CD14-positive monocyte (primary cell): Measurements from ENCODE around the gene MYO16. TPM values are rescaled to one million over a fixed set of nuclear protein-coding genes. Genes with fewer than 3 reads are reported as not detected.

Experiments
- DNase-seq, 3 donors: peaks; one replicate each; pipeline ENCODE4 v3.0.0-alpha.2; 2011 to 2022
- H2AFZ ChIP-seq: 2 replicates; pipeline ENCODE4 v1.6.0; 2012; ENCODE audit warnings: mild to moderate bottlenecking, low read depth, low read length, inconsistent platforms; ENCODE audit not compliant: insufficient read depth, poor library complexity, severe bottlenecking
- H3K27ac ChIP-seq, 2 donors: 1 replicate in 1 of 2; 2 replicates in 1 of 2; pipeline ENCODE4 v1.5.1; 2012 to 2013; ENCODE audit warnings: low read length in 2 of 2, control low read depth in 1 of 2, inconsistent platforms in 1 of 2, low read depth in 1 of 2, mild to moderate bottlenecking in 1 of 2
- H3K27me3 ChIP-seq, 2 donors: one replicate each; pipeline versions ENCODE4 v1.6.0 to v1.6.1; 2011 to 2013; ENCODE audit warnings: low read length in 2 of 2; ENCODE audit not compliant: control insufficient read depth in 2 of 2, insufficient read depth in 2 of 2
- H3K36me3 ChIP-seq, 2 donors: replicated peaks in 1 of 2; 1 replicate in 1 of 2; 2 replicates in 1 of 2; pipeline versions ENCODE4 v1.5.1 to v1.6.1; 2012 to 2013; ENCODE audit warnings: low read length in 2 of 2, control low read depth in 1 of 2, inconsistent platforms in 1 of 2, mild to moderate bottlenecking in 1 of 2; ENCODE audit not compliant: insufficient read depth in 2 of 2, control insufficient read depth in 1 of 2
- H3K4me1 ChIP-seq, 2 donors: 1 replicate in 1 of 2; 2 replicates in 1 of 2; pipeline versions ENCODE4 v1.5.1 to v1.6.1; 2012 to 2013; ENCODE audit warnings: low read length in 2 of 2, control low read depth in 1 of 2, inconsistent platforms in 1 of 2, mild to moderate bottlenecking in 1 of 2, moderate library complexity in 1 of 2; ENCODE audit not compliant: insufficient read depth in 2 of 2, control insufficient read depth in 1 of 2
- H3K4me2 ChIP-seq: replicated peaks from 2 replicates; pipeline ENCODE3; 2012; ENCODE audit warnings: low read length, moderate library complexity, mild to moderate bottlenecking; ENCODE audit not compliant: poor library complexity, severe bottlenecking; ENCODE audit errors: extremely low read depth
- H3K4me3 ChIP-seq, 3 experiments: fragments of 200-600 bp in 1 of 3; sonication (generic) in 1 of 3; replicated peaks in 1 of 3; 1 replicate in 2 of 3; 2 replicates in 1 of 3; pipeline ENCODE4 v1.5.1; 2011 to 2013; ENCODE audit warnings: low read length in 3 of 3, mild to moderate bottlenecking in 3 of 3, control low read depth in 2 of 3, low read depth in 2 of 3, inconsistent platforms in 1 of 3, moderate library complexity in 1 of 3
- H3K79me2 ChIP-seq: 2 replicates; pipeline ENCODE4 v1.6.0; 2012; ENCODE audit warnings: mild to moderate bottlenecking, control low read depth, inconsistent platforms, low read length, moderate library complexity; ENCODE audit not compliant: insufficient read depth
- H3K9ac ChIP-seq: 2 replicates; pipeline ENCODE4 v1.6.0; 2017; ENCODE audit warnings: low read length, mild to moderate bottlenecking; ENCODE audit not compliant: insufficient read depth, poor library complexity, severe bottlenecking
- H3K9me3 ChIP-seq, 2 donors: replicated peaks in 1 of 2; 1 replicate in 1 of 2; 2 replicates in 1 of 2; pipeline versions ENCODE4 v1.5.1 to v1.6.1; 2012 to 2013; ENCODE audit warnings: low read length in 2 of 2, control low read depth in 1 of 2; ENCODE audit not compliant: control insufficient read depth in 1 of 2, insufficient read depth in 1 of 2
- H4K20me1 ChIP-seq: 2 replicates; pipeline ENCODE4 v1.6.0; 2012; ENCODE audit warnings: mild to moderate bottlenecking, low read length, control low read depth, moderate library complexity; ENCODE audit not compliant: insufficient read depth
- H3K27ac Mint-ChIP-seq, 7 donors: one replicate each; pipeline ENCODE4 v1.8.0; 2020; ENCODE audit warnings: mild to moderate bottlenecking in 7 of 7, mixed read lengths in 7 of 7, moderate library complexity in 6 of 7, inconsistent platforms in 2 of 7
- H3K27me3 Mint-ChIP-seq, 3 donors: one replicate each; pipeline ENCODE4 v1.8.0; 2021 to 2022; ENCODE audit warnings: low read depth in 3 of 3, mild to moderate bottlenecking in 3 of 3, mixed read lengths in 3 of 3, moderate library complexity in 3 of 3, inconsistent platforms in 1 of 3
- H3K36me3 Mint-ChIP-seq, 2 donors: one replicate each; pipeline ENCODE4 v1.8.0; 2020; ENCODE audit warnings: mixed read lengths in 2 of 2, inconsistent platforms in 1 of 2, mild to moderate bottlenecking in 1 of 2
- H3K4me1 Mint-ChIP-seq: one replicate; pipeline ENCODE4 v1.8.0; 2020; ENCODE audit warnings: mild to moderate bottlenecking, mixed read lengths
- H3K4me3 Mint-ChIP-seq, 2 donors: one replicate each; pipeline ENCODE4 v1.8.0; 2020; ENCODE audit warnings: mild to moderate bottlenecking in 2 of 2, mixed read lengths in 2 of 2, moderate library complexity in 1 of 2
- H3K9me3 Mint-ChIP-seq, 7 donors: one replicate each; pipeline ENCODE4 v1.8.0; 2020 to 2022; ENCODE audit warnings: mixed read lengths in 7 of 7, mild to moderate bottlenecking in 6 of 7, moderate library complexity in 6 of 7, inconsistent platforms in 2 of 7
- CTCF ChIP-seq: fragments of 200-600 bp; IDR thresholded peaks from one replicate; pipeline ENCODE4 v1.8.0; 2022; ENCODE audit warnings: antibody characterized with exemption, mild to moderate bottlenecking
- WGBS: methylation state at CpG from one replicate; pipeline ENCODE4 v1.1.5; 2013; ENCODE audit warnings: missing lambda C conversion rate; ENCODE audit not compliant: insufficient coverage; 5-methylcytosine and 5-hydroxymethylcytosine counted together
- intact Hi-C, 2 donors: fragments of 100-400 bp; cut with micrococcal nuclease; formaldehyde crosslinking; loops; one replicate each; pipeline versions ENCODE4 v1.15.0 to v1.15.1; 2023
- polyA plus RNA-seq, 3 donors: library from polyadenylated mRNA; depleted of rRNA in 1 of 3; unstranded in 2 of 3; stranded (reverse) in 1 of 3; fragments of 300-500 nt in 2 of 3; fragments of >200 nt in 1 of 3; fragmentation: Illumina TruSeq in 2 of 3; gene quantifications; 1 replicate in 2 of 3; 2 replicates in 1 of 3; pipeline ENCODE4 v1.2.3, GENCODE V29; 2012 to 2021

Gene MYO16
- polyA plus RNA-seq, 3 donors = not detected

- no peak for TF ChIP-seq CTCF
- H3K79me2 ChIP-seq = no peaks in the 10 kb centered on the region
- H4K20me1 ChIP-seq = no peaks in the 10 kb centered on the region
- H3K4me2 ChIP-seq = no peak overlapping the region
- no peaks in the 10 kb centered on the region for H3K4me1 ChIP-seq
- intact Hi-C loops = no loop called here
- peaks cover 0 to 16% of the 10 kb centered on the region in 2 donors for H3K9me3 ChIP-seq
- Mint-ChIP-seq H3K27ac (no peak overlapping the region), H3K9me3 (peaks cover 0 to 13% (median 7%) of the 10 kb centered on the region in 7 donors), H3K36me3 (no peaks in the 10 kb centered on the region), H3K27me3 (peaks cover 0 to 5% (median 0%) of the 10 kb centered on the region in 3 donors), H3K4me3 (no peak overlapping the region), H3K4me1 (no peaks in the 10 kb centered on the region)
- H3K4me3 ChIP-seq = no peak overlapping the region
- H3K27me3 ChIP-seq = no peaks in the 10 kb centered on the region
- H3K9ac ChIP-seq = no peak overlapping the region
- H3K36me3 ChIP-seq = no peaks in the 10 kb centered on the region
- DNase-seq = no peak
- no peak overlapping the region for H2AFZ ChIP-seq
- WGBS = 80% methylated on average over 1 of the region's 1 CpG
- H3K27ac ChIP-seq = no peak overlapping the region
Observed at GRCh38 chr13:108680011-108680410, 50.6 kb downstream of the MYO16 start.

GRCh38 chr13:108681986-108682575 lies 52.7 kb downstream of the MYO16 start:
- H3K9ac ChIP-seq = no peak overlapping the region
- WGBS = 83% methylated on average over 1 of the region's 8 CpGs
- intact Hi-C loops = no loop called here
- H3K4me1 ChIP-seq = no peaks in the 10 kb centered on the region
- no peaks in the 10 kb centered on the region for H3K36me3 Mint-ChIP-seq
- no peak overlapping the region for H3K4me3 ChIP-seq
- no peak overlapping the region for H3K27ac ChIP-seq
- no peaks in the 10 kb centered on the region for H3K27me3 ChIP-seq
- no peak overlapping the region for H3K4me3 Mint-ChIP-seq
- H3K4me1 Mint-ChIP-seq = no peaks in the 10 kb centered on the region
- no peaks in the 10 kb centered on the region for H3K36me3 ChIP-seq
- no peaks in the 10 kb centered on the region for H4K20me1 ChIP-seq
- no peak overlapping the region for H2AFZ ChIP-seq
- peaks cover 0 to 17% (median 10%) of the 10 kb centered on the region in 7 donors for H3K9me3 Mint-ChIP-seq
- H3K4me2 ChIP-seq = no peak overlapping the region
- no peak for DNase-seq
- H3K9me3 ChIP-seq = peaks cover 5 to 24% of the 10 kb centered on the region in 2 donors
- H3K79me2 ChIP-seq = no peaks in the 10 kb centered on the region
- H3K27me3 Mint-ChIP-seq = peaks cover 0 to 5% (median 0%) of the 10 kb centered on the region in 3 donors
- no peak overlapping the region for H3K27ac Mint-ChIP-seq
- no peak for TF ChIP-seq CTCF
